K562 (cell line): Measurements from ENCODE around the gene PI4K2A. TPM values are rescaled to one million over a fixed set of nuclear protein-coding genes. Genes with fewer than 3 reads are reported as not detected.

Experiments used
- ARID1B ChIP-seq: fragments of 450-650 bp; IDR thresholded peaks from 2 replicates; pipeline ENCODE4 v1.6.1; 2016; ENCODE audit warnings: antibody characterized with exemption, mild to moderate bottlenecking, inconsistent platforms
- BRF1 ChIP-seq: IDR thresholded peaks from 3 replicates; pipeline ENCODE4 v1.6.1; 2011; ENCODE audit warnings: borderline replicate concordance, mild to moderate bottlenecking; ENCODE audit not compliant: insufficient read length; ENCODE audit errors: extremely low read depth
- CEBPB ChIP-seq: fragments of 450-650 bp; IDR thresholded peaks from 2 replicates; pipeline ENCODE4 v1.6.1; 2016; ENCODE audit warnings: missing genetic modification characterization, missing compliant biosample characterization
- FOSL1 ChIP-seq: fragments of 200-800 bp; sonication (Bioruptor generic); conservative IDR thresholded peaks from 2 replicates; pipeline ENCODE4 v1.6.1; 2016; ENCODE audit warnings: missing genetic modification characterization, missing compliant biosample characterization
- GTF2E2 ChIP-seq: fragments of 200-800 bp; sonication (Bioruptor generic); IDR thresholded peaks from 2 replicates; pipeline ENCODE4 v1.6.1; 2016; ENCODE audit warnings: missing genetic modification characterization, missing compliant biosample characterization
- HMBOX1 ChIP-seq: sonication (generic); IDR thresholded peaks from 2 replicates; pipeline ENCODE4 v1.6.1; 2016
- MTA1 ChIP-seq: fragments of 450-650 bp; IDR thresholded peaks from 2 replicates; pipeline ENCODE4 v1.6.1; 2017; ENCODE audit warnings: borderline replicate concordance
- NFATC3 ChIP-seq: fragments of 450-650 bp; IDR thresholded peaks from 2 replicates; pipeline ENCODE4 v1.6.1; 2017; ENCODE audit warnings: mild to moderate bottlenecking
- NFE2L1 ChIP-seq: fragments of 450-650 bp; IDR thresholded peaks from 2 replicates; pipeline ENCODE4 v1.6.1; 2016; ENCODE audit warnings: missing genetic modification characterization, low read depth, mild to moderate bottlenecking, missing compliant biosample characterization, moderate library complexity, borderline replicate concordance
- NFIC ChIP-seq: fragments of 450-650 bp; IDR thresholded peaks from 2 replicates; pipeline ENCODE4 v1.6.1; 2017; ENCODE audit warnings: mild to moderate bottlenecking, inconsistent platforms
- RFX5 ChIP-seq: IDR thresholded peaks from 2 replicates; pipeline ENCODE4 v1.6.1; 2011; ENCODE audit warnings: low read depth, mild to moderate bottlenecking, improper control_type of control experiment, low read length
- SIX5 ChIP-seq, 2 experiments: IDR thresholded peaks; 2 replicates each; pipeline ENCODE4 v1.6.1; 2011; ENCODE audit warnings: low read length in 2 of 2, borderline replicate concordance in 1 of 2, low read depth in 1 of 2, mild to moderate bottlenecking in 1 of 2, moderate library complexity in 1 of 2; ENCODE audit not compliant: insufficient read depth in 1 of 2
- ZEB2 ChIP-seq: fragments of 450-650 bp; IDR thresholded peaks from 2 replicates; pipeline ENCODE4 v1.6.1; 2016
- ZNF280A ChIP-seq: fragments of 450-650 bp; IDR thresholded peaks from 2 replicates; pipeline ENCODE4 v1.6.1; 2018; ENCODE audit warnings: mild to moderate bottlenecking, low read depth; ENCODE audit not compliant: partially characterized antibody
- ZNF347 ChIP-seq: fragments of 450-650 bp; formaldehyde crosslinking; IDR thresholded peaks from 2 replicates; pipeline ENCODE4 v1.4.0; 2020; ENCODE audit warnings: low read depth, mild to moderate bottlenecking, moderate library complexity
- ZNF395 ChIP-seq: fragments of 200-800 bp; sonication (Bioruptor generic); IDR thresholded peaks from 2 replicates; pipeline ENCODE4 v1.6.1; 2017; ENCODE audit warnings: missing genetic modification characterization, missing compliant biosample characterization
- ZNF507 ChIP-seq: conservative IDR thresholded peaks from 2 replicates; pipeline ENCODE4 v1.6.1; 2017; ENCODE audit warnings: missing genetic modification characterization, missing compliant biosample characterization
- ZNF644 ChIP-seq: fragments of 200-800 bp; sonication (Bioruptor generic); IDR thresholded peaks from 2 replicates; pipeline ENCODE4 v1.6.1; 2016; ENCODE audit warnings: low read depth, missing genetic modification characterization, missing compliant biosample characterization
- polyA plus RNA-seq, 8 experiments: library from polyadenylated mRNA; depleted of rRNA in 4 of 8; stranded (reverse) in 5 of 8; unstranded in 3 of 8; fragments of >200 nt; fragmentation: Nextera tagmentation in 2 of 8; fragmentation: Illumina TruSeq in 1 of 8; extraction: Ambion mirVana in 2 of 8; extraction: Trizol in 1 of 8; gene quantifications; 2 replicates each; pipeline versions ENCODE4 v1.2.1 to v1.2.3, GENCODE V29; 2011 to 2014; ENCODE audit warnings: inconsistent platforms in 1 of 8, missing spikeins in 1 of 8
- total RNA-seq, 7 experiments: library from RNA; depleted of rRNA in 6 of 7; stranded (reverse); fragments of >200 nt in 6 of 7; fragmentation: Illumina TruSeq in 2 of 7; extraction: Trizol in 2 of 7; gene quantifications; 2 replicates each; pipeline versions ENCODE4 v1.2.1 to v1.2.3, GENCODE V29; 2011 to 2021; ENCODE audit warnings: low replicate concordance in 1 of 7
- TF ChIP-seq, protein P1 (sequence below), 3 experiments: fragments of 200-800 bp in 1 of 3; fragments of 250-450 bp in 1 of 3; fragments of 450-650 bp in 1 of 3; sonication (Bioruptor Pico) in 1 of 3; sonication (Bioruptor generic) in 1 of 3; formaldehyde crosslinking in 1 of 3; IDR thresholded peaks; 2 replicates each; pipeline versions ENCODE4 v1.6.1 to v1.8.0; 2016 to 2022; ENCODE audit warnings: mild to moderate bottlenecking in 2 of 3, missing genetic modification characterization in 2 of 3, missing compliant biosample characterization in 1 of 3, moderate library complexity in 1 of 3
- TF ChIP-seq, protein P2 (sequence below): fragments of 450-650 bp; IDR thresholded peaks from 2 replicates; pipeline ENCODE4 v1.6.1; 2016; ENCODE audit warnings: low read depth, mild to moderate bottlenecking, moderate library complexity

Gene PI4K2A
- total and polyA plus RNA-seq, 9 of the 15 experiments (the other 6 are each of a cell fraction or from before 2014, with no cell fraction given), result 4.4 to 28.4 (median 16.5) TPM

DNA sequence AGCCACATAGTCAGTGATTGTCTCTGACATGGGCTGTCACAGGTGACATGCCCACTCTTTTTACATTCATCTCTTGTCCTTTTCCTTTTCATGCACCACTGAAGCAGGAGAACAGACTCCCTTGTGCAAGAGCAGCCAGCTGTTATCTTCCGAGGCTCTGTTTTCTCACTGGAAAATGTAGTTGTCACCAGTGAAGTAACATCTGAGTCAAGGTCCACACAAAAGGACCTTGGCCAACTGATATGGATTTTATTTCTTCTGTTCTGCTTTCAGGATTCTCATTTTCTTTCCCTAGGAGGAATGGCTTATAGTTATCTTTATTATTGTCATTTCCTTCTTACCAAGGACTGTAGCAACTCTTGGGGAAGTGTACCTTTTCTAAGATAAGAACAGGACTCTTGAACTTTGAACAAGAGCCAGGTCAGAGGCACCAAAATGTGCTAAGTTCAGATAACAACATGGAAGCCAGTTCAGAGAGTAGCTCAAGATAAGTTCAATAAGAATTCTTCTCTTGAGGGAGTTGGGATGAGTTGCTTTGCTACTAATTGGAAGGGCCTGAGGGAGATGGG is 23.9 kb downstream of the PI4K2A start (continued):
- peak; percentile 59; the same call in 1 of the 2 replicates for TF ChIP-seq NFATC3
- peak; percentile 97 for TF ChIP-seq ARID1B
- TF ChIP-seq MTA1, result peak; percentile 86; the same call in 1 of the 2 replicates
- TF ChIP-seq BRF1, result no peak
- peak; percentile 95 for TF ChIP-seq CEBPB (tag)
- no peak for TF ChIP-seq NFE2L1 (tag)
- no peak for TF ChIP-seq ZNF280A
- TF ChIP-seq, protein P1, sequence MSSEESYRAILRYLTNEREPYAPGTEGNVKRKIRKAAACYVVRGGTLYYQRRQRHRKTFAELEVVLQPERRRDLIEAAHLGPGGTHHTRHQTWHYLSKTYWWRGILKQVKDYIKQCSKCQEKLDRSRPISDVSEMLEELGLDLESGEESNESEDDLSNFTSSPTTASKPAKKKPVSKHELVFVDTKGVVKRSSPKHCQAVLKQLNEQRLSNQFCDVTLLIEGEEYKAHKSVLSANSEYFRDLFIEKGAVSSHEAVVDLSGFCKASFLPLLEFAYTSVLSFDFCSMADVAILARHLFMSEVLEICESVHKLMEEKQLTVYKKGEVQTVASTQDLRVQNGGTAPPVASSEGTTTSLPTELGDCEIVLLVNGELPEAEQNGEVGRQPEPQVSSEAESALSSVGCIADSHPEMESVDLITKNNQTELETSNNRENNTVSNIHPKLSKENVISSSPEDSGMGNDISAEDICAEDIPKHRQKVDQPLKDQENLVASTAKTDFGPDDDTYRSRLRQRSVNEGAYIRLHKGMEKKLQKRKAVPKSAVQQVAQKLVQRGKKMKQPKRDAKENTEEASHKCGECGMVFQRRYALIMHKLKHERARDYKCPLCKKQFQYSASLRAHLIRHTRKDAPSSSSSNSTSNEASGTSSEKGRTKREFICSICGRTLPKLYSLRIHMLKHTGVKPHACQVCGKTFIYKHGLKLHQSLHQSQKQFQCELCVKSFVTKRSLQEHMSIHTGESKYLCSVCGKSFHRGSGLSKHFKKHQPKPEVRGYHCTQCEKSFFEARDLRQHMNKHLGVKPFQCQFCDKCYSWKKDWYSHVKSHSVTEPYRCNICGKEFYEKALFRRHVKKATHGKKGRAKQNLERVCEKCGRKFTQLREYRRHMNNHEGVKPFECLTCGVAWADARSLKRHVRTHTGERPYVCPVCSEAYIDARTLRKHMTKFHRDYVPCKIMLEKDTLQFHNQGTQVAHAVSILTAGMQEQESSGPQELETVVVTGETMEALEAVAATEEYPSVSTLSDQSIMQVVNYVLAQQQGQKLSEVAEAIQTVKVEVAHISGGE (CRISPR knock-in tag; IDR thresholded peaks at IDR 0.05), result peak in 1 of 3 experiments; percentile 64; a peak in 1 of 6 replicates
- TF ChIP-seq GTF2E2 (tag), result no peak; the same call in 1 of the 2 replicates
- TF ChIP-seq RFX5, result no peak
- TF ChIP-seq ZNF507 (tag), result no peak
- TF ChIP-seq HMBOX1, result peak; percentile 64; the same call in 1 of the 2 replicates
- TF ChIP-seq, protein P2, sequence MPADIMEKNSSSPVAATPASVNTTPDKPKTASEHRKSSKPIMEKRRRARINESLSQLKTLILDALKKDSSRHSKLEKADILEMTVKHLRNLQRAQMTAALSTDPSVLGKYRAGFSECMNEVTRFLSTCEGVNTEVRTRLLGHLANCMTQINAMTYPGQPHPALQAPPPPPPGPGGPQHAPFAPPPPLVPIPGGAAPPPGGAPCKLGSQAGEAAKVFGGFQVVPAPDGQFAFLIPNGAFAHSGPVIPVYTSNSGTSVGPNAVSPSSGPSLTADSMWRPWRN, result peak; percentile 75
- 0 out of 2 replicates have a peak, but pooled peaks have one; percentile 45 for TF ChIP-seq ZNF644
- TF ChIP-seq ZNF347 (CRISPR knock-in tag), result no peak
- TF ChIP-seq NFIC, result peak; percentile 93
- TF ChIP-seq ZEB2, result peak; percentile 97
- TF ChIP-seq FOSL1 (tag), result peak; percentile 78
- no peak for TF ChIP-seq SIX5 (IDR thresholded peaks at IDR 0.05; ENCODE audit: borderline replicate concordance in 1 of 2, insufficient read depth in 1 of 2, low read depth in 1 of 2, low read length in 2 of 2)
- peak; percentile 49 for TF ChIP-seq ZNF395 (CRISPR knock-in tag)
